MCF 10A (cell line): ENCODE results near the gene CLASRP. TPM values are rescaled to one million over a fixed set of nuclear protein-coding genes. Genes with fewer than 3 reads are reported as not detected.

ENCODE experiments used
- BruUV-seq: library from RNA; stranded (reverse); fragments of 400-500 nt; replicated peaks from 2 replicates; lab custom pipeline; 2021; lab: Mats Ljungman, UMichigan
- CTCF ChIA-PET: fragments of 300-600 bp; sonication (Branson Sonifier 250); formaldehyde crosslinking; extraction: SDS; loops from one replicate; lab custom pipeline; 2021; ENCODE audit warnings: antibody characterized with exemption, inconsistent platforms; lab: Yijun Ruan, JAX
- POLR2A ChIA-PET: fragments of 300-600, 350-650 bp; sonication (Branson Sonifier 250); formaldehyde crosslinking; extraction: SDS; loops from one replicate; lab custom pipeline; 2020; ENCODE audit warnings: antibody characterized with exemption, inconsistent platforms; lab: Yijun Ruan, JAX
- DNase-seq: peaks from one replicate; pipeline ENCODE4 v3.0.0-alpha.2; 2018; ENCODE audit not compliant: unreplicated experiment
- H3K27ac Mint-ChIP-seq: one replicate; pipeline ENCODE4 v1.8.0; 2022; ENCODE audit warnings: mild to moderate bottlenecking, low read depth, mixed read lengths; ENCODE audit not compliant: unreplicated experiment
- H3K27me3 Mint-ChIP-seq: one replicate; pipeline ENCODE4 v1.8.0; 2022; ENCODE audit warnings: mixed read lengths; ENCODE audit not compliant: insufficient read depth, unreplicated experiment
- H3K36me3 Mint-ChIP-seq: one replicate; pipeline ENCODE4 v1.8.0; 2022; ENCODE audit warnings: mild to moderate bottlenecking, moderate library complexity, mixed read lengths; ENCODE audit not compliant: insufficient read depth, unreplicated experiment
- H3K4me1 Mint-ChIP-seq: one replicate; pipeline ENCODE4 v1.8.0; 2022; ENCODE audit warnings: mixed read lengths; ENCODE audit not compliant: insufficient read depth, unreplicated experiment
- H3K4me3 Mint-ChIP-seq: one replicate; pipeline ENCODE4 v1.8.0; 2022; ENCODE audit warnings: mild to moderate bottlenecking, moderate library complexity, mixed read lengths; ENCODE audit not compliant: unreplicated experiment
- H3K9me3 Mint-ChIP-seq: one replicate; pipeline ENCODE4 v1.8.0; 2022; ENCODE audit warnings: mixed read lengths; ENCODE audit not compliant: unreplicated experiment
- intact Hi-C: fragments of 100-400 bp; cut with micrococcal nuclease; formaldehyde crosslinking; loops from 2 replicates; pipeline ENCODE4 v1.14.1; 2022
- total RNA-seq: library from RNA; stranded (reverse); gene quantifications from 2 replicates; pipeline ENCODE4 v1.2.3, GENCODE V29; 2022
- TF ChIP-seq, protein P1 (sequence below): fragments of 200-600 bp; IDR thresholded peaks from one replicate; pipeline ENCODE4 v1.8.0; 2022; ENCODE audit warnings: antibody characterized with exemption, mild to moderate bottlenecking; ENCODE audit not compliant: unreplicated experiment

The CLASRP gene
- total RNA-seq, 1 experiment from 2014 or later: 83.5 TPM

DNA sequence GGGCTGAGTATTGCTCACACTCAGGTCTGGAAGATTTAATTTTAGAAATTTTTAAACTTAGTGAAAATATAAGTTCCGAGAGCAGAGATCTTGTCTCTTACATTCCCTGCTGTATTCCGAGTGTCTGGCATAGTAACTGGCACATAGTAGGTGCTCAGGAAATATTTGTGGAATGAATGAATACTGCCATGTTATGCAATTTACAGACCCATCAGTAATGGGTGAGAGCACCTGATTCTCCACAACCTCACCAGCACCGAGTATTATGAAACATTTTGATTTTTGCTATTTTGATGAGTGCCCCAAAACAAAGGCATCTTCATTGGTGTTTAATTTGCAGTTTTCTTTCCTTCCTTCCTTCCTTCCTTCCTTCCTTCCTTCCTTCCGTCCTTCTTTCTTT, 15.8 kb upstream of the CLASRP start:
- H3K27ac Mint-ChIP-seq: no peak overlapping the region
- no TSS peak for BruUV-seq
- DNase-seq: no peak
- no peak overlapping the region for H3K4me3 Mint-ChIP-seq
- H3K36me3 Mint-ChIP-seq: peaks cover 75% of the 10 kb centered on the region
- H3K9me3 Mint-ChIP-seq: no peaks in the 10 kb centered on the region
- TF ChIP-seq, protein P1, sequence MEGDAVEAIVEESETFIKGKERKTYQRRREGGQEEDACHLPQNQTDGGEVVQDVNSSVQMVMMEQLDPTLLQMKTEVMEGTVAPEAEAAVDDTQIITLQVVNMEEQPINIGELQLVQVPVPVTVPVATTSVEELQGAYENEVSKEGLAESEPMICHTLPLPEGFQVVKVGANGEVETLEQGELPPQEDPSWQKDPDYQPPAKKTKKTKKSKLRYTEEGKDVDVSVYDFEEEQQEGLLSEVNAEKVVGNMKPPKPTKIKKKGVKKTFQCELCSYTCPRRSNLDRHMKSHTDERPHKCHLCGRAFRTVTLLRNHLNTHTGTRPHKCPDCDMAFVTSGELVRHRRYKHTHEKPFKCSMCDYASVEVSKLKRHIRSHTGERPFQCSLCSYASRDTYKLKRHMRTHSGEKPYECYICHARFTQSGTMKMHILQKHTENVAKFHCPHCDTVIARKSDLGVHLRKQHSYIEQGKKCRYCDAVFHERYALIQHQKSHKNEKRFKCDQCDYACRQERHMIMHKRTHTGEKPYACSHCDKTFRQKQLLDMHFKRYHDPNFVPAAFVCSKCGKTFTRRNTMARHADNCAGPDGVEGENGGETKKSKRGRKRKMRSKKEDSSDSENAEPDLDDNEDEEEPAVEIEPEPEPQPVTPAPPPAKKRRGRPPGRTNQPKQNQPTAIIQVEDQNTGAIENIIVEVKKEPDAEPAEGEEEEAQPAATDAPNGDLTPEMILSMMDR: no peak
- H3K27me3 Mint-ChIP-seq: no peaks in the 10 kb centered on the region
- intact Hi-C loops: no loop called here
- ChIA-PET POLR2A (interaction anchor here (1.3 kb wide), 1 partner anchor 16 kb away, joined by 5 read pairs; the partner anchor contains the start of gene CLASRP), CTCF (no interaction called here)
- peaks cover 9% of the 10 kb centered on the region for H3K4me1 Mint-ChIP-seq

DNA sequence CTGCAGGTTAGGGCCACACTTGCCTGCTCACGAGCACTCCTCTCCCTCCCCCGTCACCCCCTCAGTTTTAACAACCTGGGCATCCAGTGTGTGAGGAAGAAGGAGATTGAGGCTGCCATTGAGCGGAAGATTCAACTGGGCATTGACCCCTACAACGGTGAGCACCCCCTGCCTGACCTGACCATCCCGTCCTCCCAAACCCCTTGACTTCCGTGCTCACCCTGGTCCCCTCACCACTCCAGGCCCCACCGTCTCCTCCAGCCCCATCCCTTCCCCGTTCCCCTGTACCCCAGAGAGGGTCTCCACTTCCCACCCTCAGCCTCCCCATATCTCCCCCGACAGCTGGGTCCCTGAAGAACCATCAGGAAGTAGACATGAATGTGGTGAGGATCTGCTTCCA, 13.6 kb upstream of the CLASRP start:
- Mint-ChIP-seq H3K9me3 (no peaks in the 10 kb centered on the region), H3K27ac (no peak overlapping the region), H3K27me3 (no peaks in the 10 kb centered on the region), H3K4me3 (no peak overlapping the region), H3K36me3 (peaks cover 82% of the 10 kb centered on the region), H3K4me1 (no peaks in the 10 kb centered on the region)
- TF ChIP-seq, protein P1: no peak
- intact Hi-C loops: no loop called here
- ChIA-PET CTCF (interaction anchor here (1.5 kb wide), 1 partner anchor 34 kb away, joined by 5 read pairs; no protein-coding TSS in a partner anchor), POLR2A (no interaction called here)
- no TSS peak for BruUV-seq
- DNase-seq: no peak

DNA sequence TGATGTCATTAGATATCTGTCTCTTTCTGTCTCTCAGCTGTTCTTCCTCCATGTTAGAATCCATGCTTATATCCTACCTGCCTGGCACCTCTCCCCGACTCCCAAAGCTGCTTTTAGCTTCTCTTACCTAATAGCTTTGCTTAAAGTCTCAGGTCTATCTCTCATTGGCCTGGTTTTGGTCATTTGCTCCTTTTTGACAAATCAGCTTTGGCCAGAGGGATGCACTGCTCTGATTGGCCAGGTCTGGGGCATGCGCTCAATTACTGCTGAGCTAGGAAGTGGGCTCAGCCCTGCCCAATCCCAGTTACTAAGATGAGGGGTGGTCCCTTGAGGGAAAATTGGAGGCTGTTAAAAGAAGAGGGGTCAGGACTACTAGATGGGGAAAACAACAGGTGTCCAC, 11.5 kb upstream of the CLASRP start:
- H3K36me3 Mint-ChIP-seq: peaks cover 81% of the 10 kb centered on the region
- no TSS peak for BruUV-seq
- H3K9me3 Mint-ChIP-seq: no peaks in the 10 kb centered on the region
- TF ChIP-seq, protein P1: no peak
- ChIA-PET CTCF (interaction anchor here (0.6 to 1.3 kb wide), 3 partner anchors 12 to 223 kb away, joined by 3 to 5 read pairs (median 4); no protein-coding TSS in a partner anchor), POLR2A (interaction anchor here (1.7 to 4.6 kb wide), 2 partner anchors 11 to 53 kb away, joined by 4 to 27 read pairs; partner anchors contain the start of gene CLASRP)
- H3K27ac Mint-ChIP-seq: no peak overlapping the region
- intact Hi-C loops: no loop called here
- no peak overlapping the region for H3K4me3 Mint-ChIP-seq
- H3K27me3 Mint-ChIP-seq: no peaks in the 10 kb centered on the region
- H3K4me1 Mint-ChIP-seq: no peaks in the 10 kb centered on the region
- no peak for DNase-seq

DNA sequence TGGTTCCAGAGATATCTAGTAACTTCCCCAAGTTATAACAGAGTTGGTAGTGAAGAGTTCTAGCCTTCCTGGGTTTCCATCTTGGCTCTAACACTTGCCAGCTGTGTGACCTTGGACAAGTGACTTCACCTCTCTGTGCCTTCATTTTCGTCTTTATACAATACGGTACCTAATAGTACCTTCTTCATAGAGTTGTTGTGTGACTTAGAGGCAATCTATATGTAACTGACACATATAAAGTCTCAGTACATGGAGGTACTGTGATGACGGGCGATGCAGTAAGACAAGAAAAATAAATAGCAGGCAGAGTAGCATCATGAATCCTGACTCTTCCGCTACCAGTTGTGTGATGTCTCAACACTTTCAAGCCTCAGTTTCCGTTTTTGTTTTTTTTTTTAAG, 8.0 kb upstream of the CLASRP start:
- no peaks in the 10 kb centered on the region for H3K9me3 Mint-ChIP-seq
- intact Hi-C loops: no loop called here
- TF ChIP-seq, protein P1: no peak
- H3K27ac Mint-ChIP-seq: peak overlapping the region; percentile 63
- peaks cover 83% of the 10 kb centered on the region for H3K36me3 Mint-ChIP-seq
- H3K27me3 Mint-ChIP-seq: no peaks in the 10 kb centered on the region
- H3K4me1 Mint-ChIP-seq: no peaks in the 10 kb centered on the region
- BruUV-seq: no TSS peak
- no peak overlapping the region for H3K4me3 Mint-ChIP-seq
- CTCF ChIA-PET: no interaction called here
- POLR2A ChIA-PET: interaction anchor here (0.6 to 1.0 kb wide), 3 partner anchors 8 to 833 kb away, joined by 3 to 4 read pairs (median 4); partner anchors contain the start of genes CLASRP and PPP1R13L
- no peak for DNase-seq
